Loucy (cell line): ENCODE measurements around the gene GALNT18.

ENCODE experiments used
- CTCF ChIP-seq: fragments of 200-600 bp; sonication (generic); conservative IDR thresholded peaks from 2 replicates; pipeline ENCODE4 v1.5.1; 2014; ENCODE audit warnings: mild to moderate bottlenecking, antibody characterized with exemption, low read length
- EZH2phosphoT487 ChIP-seq: fragments of 200-600 bp; IDR thresholded peaks from 2 replicates; pipeline ENCODE4 v1.6.1; 2018; ENCODE audit warnings: antibody characterized with exemption, mild to moderate bottlenecking, moderate library complexity, borderline replicate concordance

DNA sequence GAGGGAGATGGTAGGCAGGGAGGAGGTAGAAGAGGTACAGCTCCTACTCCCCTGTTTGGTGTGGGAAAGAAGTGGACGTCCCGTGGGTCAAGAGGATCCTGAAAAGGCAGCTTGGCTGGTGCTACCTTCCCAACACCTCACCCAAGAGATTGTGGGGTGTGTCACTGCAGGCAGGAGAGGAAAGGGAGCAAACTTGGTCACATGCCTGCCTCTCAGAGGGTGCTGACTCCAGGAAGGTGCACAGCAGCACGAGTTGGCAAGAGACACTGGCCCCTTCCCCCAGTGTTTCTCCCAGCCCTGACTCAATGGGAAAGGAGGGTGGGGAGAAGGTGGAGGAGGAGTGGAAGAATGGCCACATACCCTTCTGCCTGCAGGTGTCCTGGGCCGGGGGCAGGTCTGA, 368.3 kb downstream of the GALNT18 start:
- TF ChIP-seq CTCF (no peak), EZH2phosphoT487 (no peak)
